MM.1S (cell line): ENCODE results near the gene BET1.

Experiments used
- DNase-seq: peaks from one replicate; pipeline ENCODE4 v3.0.0-alpha.2; 2015
- H2AFZ ChIP-seq: fragments of 300-600 bp; sonication (generic); 2 replicates; pipeline ENCODE4 v1.6.0; 2016; ENCODE audit warnings: antibody characterized with exemption, low read length
- H3F3A ChIP-seq: fragments of 300-600 bp; sonication (generic); 2 replicates; pipeline ENCODE4 v1.6.1; 2016; ENCODE audit warnings: mild to moderate bottlenecking, antibody characterized with exemption, low read length, moderate library complexity, mixed read lengths; ENCODE audit not compliant: insufficient read depth
- H3K27ac ChIP-seq: fragments of 300-600 bp; sonication (generic); 2 replicates; pipeline ENCODE4 v1.5.1; 2016; ENCODE audit warnings: mild to moderate bottlenecking, low read length
- H3K27me3 ChIP-seq: fragments of 300-600 bp; sonication (generic); replicated peaks from 2 replicates; pipeline ENCODE4 v1.6.0; 2016; ENCODE audit warnings: low read length; ENCODE audit not compliant: insufficient read depth
- H3K36me3 ChIP-seq: fragments of 300-600 bp; sonication (generic); replicated peaks from 2 replicates; pipeline ENCODE4 v1.6.1; 2016; ENCODE audit warnings: mild to moderate bottlenecking, low read length, mixed read lengths; ENCODE audit not compliant: insufficient read depth
- H3K4me1 ChIP-seq: fragments of 300-600 bp; sonication (generic); 2 replicates; pipeline ENCODE4 v1.6.1; 2016; ENCODE audit warnings: low read length, mixed read lengths
- H3K4me2 ChIP-seq: fragments of 300-600 bp; sonication (generic); 2 replicates; pipeline ENCODE4 v1.6.0; 2016; ENCODE audit warnings: low read depth, low read length
- H3K4me3 ChIP-seq: fragments of 300-600 bp; sonication (generic); 2 replicates; pipeline ENCODE4 v1.5.1; 2016; ENCODE audit warnings: low read length, mixed read lengths
- H3K79me2 ChIP-seq: fragments of 300-600 bp; sonication (generic); 2 replicates; pipeline ENCODE4 v1.6.1; 2016; ENCODE audit warnings: mixed run types, low read length, mixed read lengths
- H3K9ac ChIP-seq: fragments of 300-600 bp; sonication (generic); 2 replicates; pipeline ENCODE4 v1.6.1; 2016; ENCODE audit warnings: low read length, mixed read lengths
- H3K9me2 ChIP-seq: fragments of 300-600 bp; sonication (generic); replicated peaks from 2 replicates; pipeline ENCODE4 v1.6.1; 2016; ENCODE audit warnings: mild to moderate bottlenecking, low read length, mixed read lengths; ENCODE audit not compliant: insufficient read depth
- H3K9me3 ChIP-seq: fragments of 300-600 bp; sonication (generic); replicated peaks from 2 replicates; pipeline ENCODE4 v1.6.1; 2016; ENCODE audit warnings: mild to moderate bottlenecking, low read length, mixed read lengths; ENCODE audit not compliant: insufficient read depth
- H4K20me1 ChIP-seq: fragments of 300-600 bp; sonication (generic); 2 replicates; pipeline ENCODE4 v1.6.1; 2016; ENCODE audit warnings: mild to moderate bottlenecking, low read length, moderate library complexity, mixed read lengths; ENCODE audit not compliant: insufficient read depth
- EZH2 ChIP-seq: fragments of 300-600 bp; sonication (generic); optimal IDR thresholded peaks from 2 replicates; pipeline ENCODE3; 2017; ENCODE audit warnings: low read depth, mild to moderate bottlenecking, antibody characterized with exemption, low read length, mixed read lengths
- EZH2phosphoT487 ChIP-seq: fragments of 300-600 bp; sonication (generic); IDR thresholded peaks from 2 replicates; pipeline ENCODE4 v1.6.1; 2018; ENCODE audit warnings: antibody characterized with exemption, low read length
- TF ChIP-seq, protein P1 (sequence below): fragments of 300-600 bp; sonication (generic); IDR thresholded peaks from 2 replicates; pipeline ENCODE4 v1.5.1; 2016; ENCODE audit warnings: antibody characterized with exemption, low read length, mixed read lengths

BET1 gene

GRCh38 chr7:94008537-94008936 is 4.4 kb upstream of the BET1 start:
- no peak overlapping the region for H3K27ac ChIP-seq
- no peaks in the 10 kb centered on the region for H4K20me1 ChIP-seq
- no peaks in the 10 kb centered on the region for H3K9me2 ChIP-seq
- no peak overlapping the region for H2AFZ ChIP-seq
- 0 out of 2 replicates have a peak, but pooled peaks cover 6% of the 10 kb centered on the region for H3K4me1 ChIP-seq
- no peak for TF ChIP-seq EZH2
- TF ChIP-seq EZH2phosphoT487, result no peak
- TF ChIP-seq, protein P1, sequence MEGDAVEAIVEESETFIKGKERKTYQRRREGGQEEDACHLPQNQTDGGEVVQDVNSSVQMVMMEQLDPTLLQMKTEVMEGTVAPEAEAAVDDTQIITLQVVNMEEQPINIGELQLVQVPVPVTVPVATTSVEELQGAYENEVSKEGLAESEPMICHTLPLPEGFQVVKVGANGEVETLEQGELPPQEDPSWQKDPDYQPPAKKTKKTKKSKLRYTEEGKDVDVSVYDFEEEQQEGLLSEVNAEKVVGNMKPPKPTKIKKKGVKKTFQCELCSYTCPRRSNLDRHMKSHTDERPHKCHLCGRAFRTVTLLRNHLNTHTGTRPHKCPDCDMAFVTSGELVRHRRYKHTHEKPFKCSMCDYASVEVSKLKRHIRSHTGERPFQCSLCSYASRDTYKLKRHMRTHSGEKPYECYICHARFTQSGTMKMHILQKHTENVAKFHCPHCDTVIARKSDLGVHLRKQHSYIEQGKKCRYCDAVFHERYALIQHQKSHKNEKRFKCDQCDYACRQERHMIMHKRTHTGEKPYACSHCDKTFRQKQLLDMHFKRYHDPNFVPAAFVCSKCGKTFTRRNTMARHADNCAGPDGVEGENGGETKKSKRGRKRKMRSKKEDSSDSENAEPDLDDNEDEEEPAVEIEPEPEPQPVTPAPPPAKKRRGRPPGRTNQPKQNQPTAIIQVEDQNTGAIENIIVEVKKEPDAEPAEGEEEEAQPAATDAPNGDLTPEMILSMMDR, result no peak
- H3K4me2 ChIP-seq, result no peak overlapping the region
- H3K79me2 ChIP-seq, result peaks cover 5% of the 10 kb centered on the region
- peaks cover 7% of the 10 kb centered on the region; the same call in 1 of the 2 replicates for H3K27me3 ChIP-seq
- H3K9ac ChIP-seq, result no peak overlapping the region
- no peak for DNase-seq
- H3K36me3 ChIP-seq, result no peaks in the 10 kb centered on the region
- no peaks in the 10 kb centered on the region for H3K9me3 ChIP-seq
- no peaks in the 10 kb centered on the region for H3F3A ChIP-seq
- H3K4me3 ChIP-seq, result no peak overlapping the region

DNA sequence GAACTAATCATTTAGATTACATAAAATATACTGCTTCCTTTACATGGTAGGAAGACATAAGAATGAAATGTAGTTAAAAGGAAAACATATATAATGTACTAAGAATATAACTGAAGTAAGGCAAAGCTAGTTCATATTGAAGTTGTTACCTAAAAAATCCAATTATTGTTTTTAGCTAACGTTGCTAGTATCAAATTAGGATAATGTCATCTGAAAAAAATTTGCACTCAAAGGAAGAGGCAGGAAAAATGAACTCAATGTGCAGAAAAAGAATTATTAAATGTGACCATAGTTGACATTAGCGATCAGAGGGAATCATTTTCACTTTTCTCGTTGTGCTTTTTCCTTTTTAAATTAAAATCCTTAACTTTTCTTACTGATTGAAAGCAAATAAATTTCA is 1.6 kb upstream of the BET1 start:
- Histone ChIP-seq H3K4me3 (no peak overlapping the region), H4K20me1 (no peaks in the 10 kb centered on the region), H3K27ac (no peak overlapping the region), H3K27me3 (peaks cover 7% of the 10 kb centered on the region; the same call in 1 of the 2 replicates), H3K36me3 (no peaks in the 10 kb centered on the region), H3K9me2 (no peaks in the 10 kb centered on the region), H3K4me2 (no peak overlapping the region), H3F3A (no peaks in the 10 kb centered on the region), H3K9ac (no peak overlapping the region), H3K4me1 (peaks cover 10% of the 10 kb centered on the region; the same call in 1 of the 2 replicates), H2AFZ (no peak overlapping the region), H3K9me3 (no peaks in the 10 kb centered on the region), H3K79me2 (peaks cover 31% of the 10 kb centered on the region)
- TF ChIP-seq, protein P1, result no peak
- no peak for TF ChIP-seq EZH2phosphoT487
- DNase-seq, result no peak

- no peaks in the 10 kb centered on the region for H3K9me3 ChIP-seq
- peak overlapping the region; percentile 92 for H3K9ac ChIP-seq
- H3K4me1 ChIP-seq, result peaks cover 10% of the 10 kb centered on the region; the same call in 1 of the 2 replicates
- no peaks in the 10 kb centered on the region for H3F3A ChIP-seq
- H3K36me3 ChIP-seq, result no peaks in the 10 kb centered on the region
- peaks cover 42% of the 10 kb centered on the region for H3K79me2 ChIP-seq
- H2AFZ ChIP-seq, result peak overlapping the region; percentile 89
- no peaks in the 10 kb centered on the region for H3K9me2 ChIP-seq
- H3K4me3 ChIP-seq, result peak overlapping the region; percentile 94
- peaks cover 7% of the 10 kb centered on the region; the same call in 1 of the 2 replicates for H3K27me3 ChIP-seq
- H4K20me1 ChIP-seq, result no peaks in the 10 kb centered on the region
- TF ChIP-seq EZH2phosphoT487, result no peak
- TF ChIP-seq, protein P1, result no peak
- no peak for TF ChIP-seq EZH2
- H3K4me2 ChIP-seq, result peak overlapping the region; percentile 82
- H3K27ac ChIP-seq, result peak overlapping the region; percentile 55; the same call in 1 of the 2 replicates
- no peak for DNase-seq
These were observed 620 bp downstream of the BET1 start for GRCh38 chr7:94003446-94004023.
